Testis (tissue), 3 donors: ENCODE results near the gene ARFIP1. TPM values are rescaled to one million over a fixed set of nuclear protein-coding genes. Genes with fewer than 3 reads are reported as not detected.

Experiments
- DNase-seq: peaks from one replicate; pipeline ENCODE4 v3.0.0-alpha.2; 2019
- H3K27ac ChIP-seq, 2 donors: fragments of 200-600 bp; sonication (generic); one replicate each; pipeline ENCODE4 v1.5.1; 2019
- H3K27me3 ChIP-seq: fragments of 200-600 bp; sonication (generic); one replicate; pipeline ENCODE4 v1.5.1; 2019
- H3K36me3 ChIP-seq: fragments of 200-600 bp; sonication (generic); one replicate; pipeline ENCODE4 v1.5.1; 2017; ENCODE audit warnings: low read depth; ENCODE audit errors: missing control alignments
- H3K4me1 ChIP-seq: fragments of 200-600 bp; sonication (generic); one replicate; pipeline ENCODE4 v1.5.1; 2019
- H3K4me3 ChIP-seq, 2 donors: fragments of 200-600 bp; sonication (generic); one replicate each; pipeline ENCODE4 v1.5.1; 2017 to 2019
- H3K9me3 ChIP-seq: fragments of 200-600 bp; sonication (generic); one replicate; pipeline ENCODE4 v1.5.1; 2017
- CTCF ChIP-seq, 3 experiments: fragments of 450-650 bp in 2 of 3; fragments of 200-600 bp in 1 of 3; sonication (generic) in 1 of 3; IDR thresholded peaks; one replicate each; pipeline ENCODE4 v1.5.1; 2016 to 2019; ENCODE audit warnings: antibody characterized with exemption in 3 of 3, mild to moderate bottlenecking in 2 of 3, moderate library complexity in 1 of 3
- POLR2A ChIP-seq: fragments of 450-650 bp; IDR thresholded peaks from one replicate; pipeline ENCODE4 v1.6.1; 2017; ENCODE audit warnings: antibody characterized with exemption, mild to moderate bottlenecking, moderate library complexity
- WGBS, 2 donors: methylation state at CpG; one replicate each; pipeline ENCODE4 v1.1.5; 2018; 5-methylcytosine and 5-hydroxymethylcytosine counted together
- intact Hi-C: fragments of 100-400 bp; cut with DNase I; formaldehyde crosslinking; loops from one replicate; pipeline ENCODE4 v1.15.1; 2023; ENCODE audit warnings: low total_unique reads
- polyA plus RNA-seq: library from polyadenylated mRNA; stranded (reverse); fragments of 350-450 nt; fragmentation: Illumina TruSeq; extraction: RNeasy Lipid Tissue Mini Kit (QIAGEN cat#74804); gene quantifications from one replicate; pipeline ENCODE4 v1.2.3, GENCODE V29; 2014; ENCODE audit warnings: low read depth, low replicate concordance; ENCODE audit not compliant: insufficient read depth
- total RNA-seq, 2 donors: library from RNA; depleted of rRNA; stranded (reverse); fragments of >200 nt; gene quantifications; one replicate each; pipeline ENCODE4 v1.2.3, GENCODE V29; 2016

The ARFIP1 gene
- total and polyA plus RNA-seq, 3 donors from 2014 or later: 22.3 to 37.0 (median 31.7) TPM

GRCh38 chr4:152943672-152944071 is 163.9 kb downstream of the ARFIP1 start:
- no peaks in the 10 kb centered on the region for H3K36me3 ChIP-seq
- peaks cover 5% of the 10 kb centered on the region for H3K4me1 ChIP-seq
- intact Hi-C loops: no loop called here
- no peak for DNase-seq
- H3K27me3 ChIP-seq: no peaks in the 10 kb centered on the region
- H3K9me3 ChIP-seq: no peaks in the 10 kb centered on the region
- TF ChIP-seq POLR2A: no peak
- no peak for TF ChIP-seq CTCF (IDR thresholded peaks at IDR 0.05)
- no peak overlapping the region for H3K27ac ChIP-seq
- no peak overlapping the region for H3K4me3 ChIP-seq
- 70 to 73% methylated on average over 6 of the region's 6 CpGs for WGBS, 2 donors

GRCh38 chr4:152944666-152945320 is 165.0 kb downstream of the ARFIP1 start:
- 82 to 84% methylated on average over 4 of the region's 4 CpGs for WGBS, 2 donors

GRCh38 chr4:152945639-152946038 is 165.9 kb downstream of the ARFIP1 start:
- H3K36me3 ChIP-seq: no peaks in the 10 kb centered on the region
- H3K4me3 ChIP-seq: no peak overlapping the region
- no peaks in the 10 kb centered on the region for H3K27me3 ChIP-seq
- peaks cover 5% of the 10 kb centered on the region for H3K4me1 ChIP-seq
- intact Hi-C loops: no loop called here
- H3K9me3 ChIP-seq: no peaks in the 10 kb centered on the region
- WGBS, 2 donors: 95 to 96% methylated on average over 9 of the region's 9 CpGs
- no peak overlapping the region for H3K27ac ChIP-seq
- TF ChIP-seq CTCF (IDR thresholded peaks at IDR 0.05): no peak
- no peak for TF ChIP-seq POLR2A
- no peak for DNase-seq

More at GRCh38 chr4:152944666-152945320, 165.0 kb downstream of the ARFIP1 start:
- TF ChIP-seq POLR2A (no peak), CTCF (IDR thresholded peaks at IDR 0.05) (no peak)
- no peaks in the 10 kb centered on the region for H3K36me3 ChIP-seq
- no peaks in the 10 kb centered on the region for H3K27me3 ChIP-seq
- H3K27ac ChIP-seq: no peak overlapping the region
- no peaks in the 10 kb centered on the region for H3K9me3 ChIP-seq
- no peak for DNase-seq
- peaks cover 5% of the 10 kb centered on the region for H3K4me1 ChIP-seq
- intact Hi-C loops: no loop called here
- no peak overlapping the region for H3K4me3 ChIP-seq

- no peak overlapping the region for H3K4me3 ChIP-seq
- no peaks in the 10 kb centered on the region for H3K36me3 ChIP-seq
- H3K4me1 ChIP-seq: peaks cover 5% of the 10 kb centered on the region
- 82 to 86% methylated on average over 4 of the region's 4 CpGs for WGBS, 2 donors
- H3K9me3 ChIP-seq: no peaks in the 10 kb centered on the region
- H3K27me3 ChIP-seq: no peaks in the 10 kb centered on the region
- no peak overlapping the region for H3K27ac ChIP-seq
- TF ChIP-seq CTCF (IDR thresholded peaks at IDR 0.05): no peak
- TF ChIP-seq POLR2A: no peak
- intact Hi-C loops: no loop called here
- no peak for DNase-seq
These were observed 166.7 kb downstream of the ARFIP1 start for GRCh38 chr4:152946446-152946845.

- intact Hi-C loops: no loop called here
- Histone ChIP-seq H3K27me3 (no peaks in the 10 kb centered on the region), H3K27ac (no peak overlapping the region), H3K9me3 (no peaks in the 10 kb centered on the region), H3K4me3 (no peak overlapping the region), H3K36me3 (no peaks in the 10 kb centered on the region), H3K4me1 (peaks cover 5% of the 10 kb centered on the region)
- no peak for DNase-seq
- TF ChIP-seq CTCF (IDR thresholded peaks at IDR 0.05): no peak
- no peak for TF ChIP-seq POLR2A
- 52 to 65% methylated on average over 2 of the region's 2 CpGs for WGBS, 2 donors
These were observed 167.6 kb downstream of the ARFIP1 start for GRCh38 chr4:152947311-152947710.
